ENCODE measurements around the gene BEND3.
"Not testable (repeated sequence)": the region's sequence is repeated elsewhere in the genome, so short reads cannot be mapped to it uniquely, and the experiment has no call there.

DNA sequence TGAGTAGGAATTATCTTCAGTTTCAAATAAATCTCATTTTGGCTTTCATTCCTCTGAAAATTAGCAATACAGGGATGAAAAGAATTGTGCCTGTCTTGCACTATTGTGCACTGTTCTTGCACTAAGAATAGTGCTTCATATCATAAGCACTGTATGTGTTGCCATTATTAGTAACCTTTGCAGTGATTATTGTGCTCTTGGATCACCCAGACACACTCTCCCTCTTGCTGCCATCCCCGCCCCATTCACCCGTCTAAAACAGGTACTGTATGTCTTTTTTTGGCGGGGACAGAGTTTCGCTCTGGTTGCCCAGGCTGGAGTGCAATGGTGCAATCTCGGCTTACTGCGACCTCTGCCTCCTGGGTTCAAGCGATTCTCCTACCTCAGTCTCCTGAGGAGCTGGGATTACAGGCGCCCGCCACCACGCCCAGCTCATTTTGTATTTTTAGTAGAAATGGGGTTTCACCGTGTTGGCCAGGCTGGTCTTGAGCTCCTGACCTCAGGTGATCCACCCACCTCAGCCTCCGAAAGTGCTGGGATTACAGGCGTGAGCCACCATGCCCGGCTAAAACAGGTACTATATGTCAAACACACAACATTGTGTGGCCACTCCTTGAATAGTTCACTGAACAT lies 19.8 kb upstream of the BEND3 start:
- not testable (repeated sequence) for TF ChIP-seq POLR2A (IDR thresholded peaks at IDR 0.05; ENCODE audit: control extremely low read depth in 1 of 2, low read depth in 2 of 2, low read length in 2 of 2); SUZ12 (IDR thresholded peaks at IDR 0.05; ENCODE audit: low read length); TBP (IDR thresholded peaks at IDR 0.05; ENCODE audit: low read depth, low read length); CTCF (IDR thresholded peaks at IDR 0.05; ENCODE audit: control extremely low read depth in 1 of 3, insufficient read depth in 1 of 3, low read depth in 1 of 3, low read length in 3 of 3); RAD21 (IDR thresholded peaks at IDR 0.05 in 1 of 2, conservative IDR thresholded peaks at IDR 0.05 in 1 of 2; ENCODE audit: low read depth in 2 of 2, low read length in 2 of 2); CHD2 (IDR thresholded peaks at IDR 0.05; ENCODE audit: low read length); KDM5A (IDR thresholded peaks at IDR 0.05; ENCODE audit: low read length); FOSL1 (IDR thresholded peaks at IDR 0.05; ENCODE audit: insufficient read depth, low read depth, low read length); EZH2 (IDR thresholded peaks at IDR 0.05; ENCODE audit: low read depth, low read length, severe bottlenecking); NRF1 (IDR thresholded peaks at IDR 0.05; ENCODE audit: low read depth, low read length); KDM1A (IDR thresholded peaks at IDR 0.05; ENCODE audit: borderline replicate concordance, low read length); SIRT6 (IDR thresholded peaks at IDR 0.05; ENCODE audit: low read length)
